ENCODE results near the gene RGS6. TPM values are rescaled to one million over a fixed set of nuclear protein-coding genes. Genes with fewer than 3 reads are reported as not detected.

RGS6 gene
- total RNA-seq, 2 experiments from 2014 or later = not detected

DNA sequence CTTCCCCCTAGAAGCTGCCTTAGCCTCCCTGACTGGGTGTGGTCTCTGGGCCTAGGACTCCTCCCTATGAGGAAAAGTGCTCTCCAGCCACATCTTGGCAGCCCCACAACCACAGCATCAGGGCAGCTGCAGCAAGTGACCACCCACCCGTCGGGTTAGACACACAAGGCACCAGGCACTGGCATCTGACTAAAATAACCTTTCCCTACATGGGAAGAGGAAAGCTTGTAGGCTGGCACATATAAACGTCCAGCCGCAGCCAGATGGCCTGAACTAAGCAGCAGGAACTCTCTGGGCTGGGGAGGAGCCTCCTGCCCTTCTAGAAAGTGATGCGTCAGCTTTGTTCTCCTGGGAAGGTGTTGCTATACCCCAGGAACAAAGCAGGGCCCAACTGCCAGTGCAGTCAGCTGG is 632.9 kb downstream of the RGS6 start:
- TF ChIP-seq, protein P1, sequence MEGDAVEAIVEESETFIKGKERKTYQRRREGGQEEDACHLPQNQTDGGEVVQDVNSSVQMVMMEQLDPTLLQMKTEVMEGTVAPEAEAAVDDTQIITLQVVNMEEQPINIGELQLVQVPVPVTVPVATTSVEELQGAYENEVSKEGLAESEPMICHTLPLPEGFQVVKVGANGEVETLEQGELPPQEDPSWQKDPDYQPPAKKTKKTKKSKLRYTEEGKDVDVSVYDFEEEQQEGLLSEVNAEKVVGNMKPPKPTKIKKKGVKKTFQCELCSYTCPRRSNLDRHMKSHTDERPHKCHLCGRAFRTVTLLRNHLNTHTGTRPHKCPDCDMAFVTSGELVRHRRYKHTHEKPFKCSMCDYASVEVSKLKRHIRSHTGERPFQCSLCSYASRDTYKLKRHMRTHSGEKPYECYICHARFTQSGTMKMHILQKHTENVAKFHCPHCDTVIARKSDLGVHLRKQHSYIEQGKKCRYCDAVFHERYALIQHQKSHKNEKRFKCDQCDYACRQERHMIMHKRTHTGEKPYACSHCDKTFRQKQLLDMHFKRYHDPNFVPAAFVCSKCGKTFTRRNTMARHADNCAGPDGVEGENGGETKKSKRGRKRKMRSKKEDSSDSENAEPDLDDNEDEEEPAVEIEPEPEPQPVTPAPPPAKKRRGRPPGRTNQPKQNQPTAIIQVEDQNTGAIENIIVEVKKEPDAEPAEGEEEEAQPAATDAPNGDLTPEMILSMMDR (conservative IDR thresholded peaks at IDR 0.05; ENCODE audit: low read length) = no peak
- no peak for TF ChIP-seq EZH2phosphoT487 (IDR thresholded peaks at IDR 0.05; ENCODE audit: borderline replicate concordance, low read depth, low read length)
- ChIA-PET CTCF (ENCODE audit: unreplicated experiment) (no interaction called here), POLR2A (no interaction called here)
- intact Hi-C loops (cut with micrococcal nuclease; ENCODE audit: unreplicated experiment) = no loop called here
- H3K79me2 ChIP-seq (ENCODE audit: insufficient read depth, low read depth, low read length) = no peaks in the 10 kb centered on the region
- H3K27ac ChIP-seq (ENCODE audit: low read depth, low read length, poor library complexity, severe bottlenecking) = no peak overlapping the region
- H4K20me1 ChIP-seq (ENCODE audit: insufficient read depth, low read length) = no peaks in the 10 kb centered on the region
- BruUV-seq (replicated peaks) = no TSS peak
- no peaks in the 10 kb centered on the region for H3K36me3 ChIP-seq (ENCODE audit: insufficient read depth, low read length)
- no peaks in the 10 kb centered on the region for H3K4me1 ChIP-seq (ENCODE audit: insufficient read depth, low read length, poor library complexity, severe bottlenecking)
- H3K9me2 ChIP-seq (ENCODE audit: insufficient read depth, low read length) = no peaks in the 10 kb centered on the region
- no peak for DNase-seq (ENCODE audit: low spot score)
- no peak overlapping the region for H3K4me2 ChIP-seq (ENCODE audit: low read length)
- H2AFZ ChIP-seq (ENCODE audit: low read length) = no peak overlapping the region
- no peaks in the 10 kb centered on the region for H3K9me3 ChIP-seq (ENCODE audit: low read length)
- no peak overlapping the region for H3K4me3 ChIP-seq (ENCODE audit: low read depth, low read length, poor library complexity, severe bottlenecking)

DNA sequence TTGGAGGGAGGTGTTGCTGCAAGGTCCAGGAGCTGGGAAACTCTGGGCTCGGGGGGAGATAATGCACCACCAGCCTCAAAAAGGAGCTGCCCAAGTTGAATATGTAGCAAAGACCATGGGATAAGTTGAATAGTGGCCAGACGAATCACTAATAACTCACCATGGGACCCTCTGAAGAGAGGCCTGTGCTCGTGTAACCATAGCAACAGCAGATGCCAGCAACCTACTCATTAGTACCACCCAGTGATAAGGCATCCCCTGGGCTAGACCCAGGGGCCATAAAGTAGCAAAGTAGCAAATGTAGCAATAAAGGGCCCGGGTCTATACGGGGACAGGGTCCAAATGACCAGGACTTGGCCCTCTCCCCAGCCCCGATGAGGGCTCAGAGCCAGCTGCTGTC is 633.7 kb downstream of the RGS6 start:
- H3K9me2 ChIP-seq (ENCODE audit: insufficient read depth, low read length) = no peaks in the 10 kb centered on the region
- no peak overlapping the region for H2AFZ ChIP-seq (ENCODE audit: low read length)
- intact Hi-C loops (cut with micrococcal nuclease; ENCODE audit: unreplicated experiment) = no loop called here
- no TSS peak for BruUV-seq (replicated peaks)
- H3K4me2 ChIP-seq (ENCODE audit: low read length) = no peak overlapping the region
- no peaks in the 10 kb centered on the region for H3K36me3 ChIP-seq (ENCODE audit: insufficient read depth, low read length)
- H3K79me2 ChIP-seq (ENCODE audit: insufficient read depth, low read depth, low read length) = no peaks in the 10 kb centered on the region
- POLR2A ChIA-PET = no interaction called here
- H3K4me1 ChIP-seq (ENCODE audit: insufficient read depth, low read length, poor library complexity, severe bottlenecking) = no peaks in the 10 kb centered on the region
- CTCF ChIA-PET (ENCODE audit: unreplicated experiment) = no interaction called here
- no peaks in the 10 kb centered on the region for H4K20me1 ChIP-seq (ENCODE audit: insufficient read depth, low read length)
- no peaks in the 10 kb centered on the region for H3K9me3 ChIP-seq (ENCODE audit: low read length)
- no peak overlapping the region for H3K27ac ChIP-seq (ENCODE audit: low read depth, low read length, poor library complexity, severe bottlenecking)
- no peak overlapping the region for H3K4me3 ChIP-seq (ENCODE audit: low read depth, low read length, poor library complexity, severe bottlenecking)
- DNase-seq (ENCODE audit: low spot score) = no peak
- TF ChIP-seq, protein P1 (conservative IDR thresholded peaks at IDR 0.05; ENCODE audit: low read length) = no peak
- no peak for TF ChIP-seq EZH2phosphoT487 (IDR thresholded peaks at IDR 0.05; ENCODE audit: borderline replicate concordance, low read depth, low read length)

DNA sequence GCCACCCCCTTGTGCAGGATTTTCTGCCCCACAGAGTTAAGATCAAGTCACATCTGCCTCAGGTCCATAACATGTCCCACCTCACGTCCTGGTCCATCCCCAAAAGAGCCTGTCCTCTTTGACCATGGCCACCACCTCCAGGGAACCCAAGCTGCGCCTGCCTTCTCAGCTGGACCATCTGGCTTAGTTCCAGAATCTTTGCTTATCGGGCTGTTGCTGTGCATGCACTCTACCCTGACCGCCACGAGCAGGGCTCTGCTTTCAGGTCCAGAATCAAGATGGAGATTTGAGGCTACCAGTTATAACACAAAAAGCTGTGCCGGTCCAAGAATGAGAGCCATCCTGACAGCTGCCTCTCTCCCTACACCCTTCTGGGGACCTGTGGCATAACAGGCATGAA is 635.0 kb downstream of the RGS6 start:
- BruUV-seq (replicated peaks) = no TSS peak
- Histone ChIP-seq H2AFZ (ENCODE audit: low read length) (no peak overlapping the region), H3K36me3 (ENCODE audit: insufficient read depth, low read length) (no peaks in the 10 kb centered on the region), H3K4me1 (ENCODE audit: insufficient read depth, low read length, poor library complexity, severe bottlenecking) (no peaks in the 10 kb centered on the region), H3K27ac (ENCODE audit: low read depth, low read length, poor library complexity, severe bottlenecking) (no peak overlapping the region), H3K9me2 (ENCODE audit: insufficient read depth, low read length) (no peaks in the 10 kb centered on the region), H3K4me2 (ENCODE audit: low read length) (no peak overlapping the region), H3K9me3 (ENCODE audit: low read length) (no peaks in the 10 kb centered on the region), H3K79me2 (ENCODE audit: insufficient read depth, low read depth, low read length) (no peaks in the 10 kb centered on the region), H4K20me1 (ENCODE audit: insufficient read depth, low read length) (no peaks in the 10 kb centered on the region), H3K4me3 (ENCODE audit: low read depth, low read length, poor library complexity, severe bottlenecking) (no peak overlapping the region)
- TF ChIP-seq EZH2phosphoT487 (IDR thresholded peaks at IDR 0.05; ENCODE audit: borderline replicate concordance, low read depth, low read length) = no peak
- TF ChIP-seq, protein P1 (conservative IDR thresholded peaks at IDR 0.05; ENCODE audit: low read length) = no peak
- intact Hi-C loops (cut with micrococcal nuclease; ENCODE audit: unreplicated experiment) = no loop called here
- ChIA-PET POLR2A (no interaction called here), CTCF (ENCODE audit: unreplicated experiment) (no interaction called here)
- DNase-seq (ENCODE audit: low spot score) = no peak

Measured in OCI-LY7 (cell line).